Mesenchymal stem cell (in vitro differentiated cells and primary cell): ENCODE measurements around the gene HCRTR1.

Source experiments
- DNase-seq: peaks from one replicate; pipeline ENCODE4 v3.0.0-alpha.2; 2013
- H2AFZ ChIP-seq: one replicate; pipeline ENCODE4 v1.6.1; 2013; ENCODE audit warnings: low read depth, mild to moderate bottlenecking, control low read depth, inconsistent platforms, low read length, moderate library complexity
- H2AK5ac ChIP-seq: 2 replicates; pipeline ENCODE4 v1.6.1; 2013; ENCODE audit warnings: low read length, moderate library complexity, mild to moderate bottlenecking, inconsistent platforms; ENCODE audit not compliant: severe bottlenecking
- H2BK120ac ChIP-seq: one replicate; pipeline ENCODE4 v1.6.1; 2013; ENCODE audit warnings: low read depth, mild to moderate bottlenecking, inconsistent platforms, low read length, moderate library complexity
- H2BK12ac ChIP-seq, 2 experiments: one replicate each; pipeline ENCODE4 v1.6.1; 2013; ENCODE audit warnings: inconsistent platforms in 2 of 2, low read length in 2 of 2, mild to moderate bottlenecking in 2 of 2, moderate library complexity in 2 of 2, control low read depth in 1 of 2
- H2BK15ac ChIP-seq: one replicate; pipeline ENCODE4 v1.6.1; 2013; ENCODE audit warnings: mild to moderate bottlenecking, low read depth, inconsistent platforms; ENCODE audit not compliant: poor library complexity, severe bottlenecking
- H2BK5ac ChIP-seq: 2 replicates; pipeline ENCODE4 v1.6.1; 2013; ENCODE audit warnings: low read depth, mild to moderate bottlenecking, low read length, control low read depth, inconsistent platforms; ENCODE audit not compliant: poor library complexity, severe bottlenecking
- H3K14ac ChIP-seq, 2 experiments: one replicate each; pipeline ENCODE4 v1.6.1; 2013; ENCODE audit warnings: inconsistent platforms in 2 of 2, low read length in 2 of 2, control low read depth in 1 of 2, mild to moderate bottlenecking in 1 of 2, moderate library complexity in 1 of 2
- H3K18ac ChIP-seq, 2 experiments: one replicate each; pipeline ENCODE4 v1.6.1; 2013; ENCODE audit warnings: inconsistent platforms in 2 of 2, low read length in 2 of 2, control low read depth in 1 of 2, low read depth in 1 of 2, mild to moderate bottlenecking in 1 of 2
- H3K23ac ChIP-seq, 2 experiments: one replicate each; pipeline ENCODE4 v1.6.1; 2013; ENCODE audit warnings: inconsistent platforms in 2 of 2, low read length in 2 of 2, mild to moderate bottlenecking in 2 of 2, moderate library complexity in 2 of 2, control low read depth in 1 of 2
- H3K27ac ChIP-seq: 2 replicates; pipeline ENCODE4 v1.5.1; 2013; ENCODE audit warnings: mild to moderate bottlenecking, moderate library complexity, low read length, control low read depth, inconsistent platforms; ENCODE audit not compliant: poor library complexity, severe bottlenecking
- H3K27me3 ChIP-seq, 2 experiments: 2 replicates each; pipeline versions ENCODE4 v1.6.1 to v1.7.0; 2013; ENCODE audit warnings: low read length in 2 of 2, mild to moderate bottlenecking in 2 of 2, moderate library complexity in 2 of 2, control low read depth in 1 of 2, inconsistent platforms in 1 of 2; ENCODE audit not compliant: control insufficient read depth in 1 of 2, insufficient read depth in 1 of 2
- H3K36me3 ChIP-seq, 2 experiments: 2 replicates each; pipeline versions ENCODE4 v1.6.1 to v1.7.0; 2013; ENCODE audit warnings: low read length in 2 of 2, control low read depth in 1 of 2, inconsistent platforms in 1 of 2, low read depth in 1 of 2, mild to moderate bottlenecking in 1 of 2; ENCODE audit not compliant: insufficient read depth in 2 of 2, control insufficient read depth in 1 of 2
- H3K4ac ChIP-seq, 2 experiments: one replicate each; pipeline ENCODE4 v1.6.1; 2013; ENCODE audit warnings: inconsistent platforms in 2 of 2, low read length in 2 of 2, mild to moderate bottlenecking in 2 of 2, moderate library complexity in 2 of 2, control low read depth in 1 of 2, low read depth in 1 of 2
- H3K4me1 ChIP-seq: 2 replicates; pipeline ENCODE4 v1.6.1; 2013; ENCODE audit warnings: low read depth, low read length, control low read depth; ENCODE audit not compliant: control insufficient read depth, insufficient read depth
- H3K4me2 ChIP-seq: 2 replicates; pipeline ENCODE4 v1.6.1; 2013; ENCODE audit warnings: low read length, mild to moderate bottlenecking, inconsistent platforms; ENCODE audit not compliant: poor library complexity, severe bottlenecking
- H3K4me3 ChIP-seq, 2 experiments: 2 replicates each; pipeline versions ENCODE4 v1.5.1 to v1.7.0; 2013; ENCODE audit warnings: low read length in 2 of 2, mild to moderate bottlenecking in 2 of 2, control low read depth in 1 of 2, low read depth in 1 of 2; ENCODE audit not compliant: insufficient read depth in 1 of 2
- H3K79me1 ChIP-seq: replicated peaks from 2 replicates; pipeline ENCODE4 v1.6.1; 2013; ENCODE audit warnings: mild to moderate bottlenecking, control low read depth, low read length, inconsistent platforms; ENCODE audit not compliant: poor library complexity, severe bottlenecking
- H3K9ac ChIP-seq: 2 replicates; pipeline ENCODE4 v1.7.0; 2013; ENCODE audit warnings: mild to moderate bottlenecking, low read length, moderate library complexity
- H3K9me3 ChIP-seq: 2 replicates; pipeline ENCODE4 v1.7.0; 2013; ENCODE audit warnings: mild to moderate bottlenecking, low read length; ENCODE audit not compliant: control insufficient read depth
- H4K8ac ChIP-seq: one replicate; pipeline ENCODE4 v1.6.1; 2013; ENCODE audit warnings: inconsistent platforms, mild to moderate bottlenecking, low read length, moderate library complexity
- H4K91ac ChIP-seq: one replicate; pipeline ENCODE4 v1.6.1; 2013; ENCODE audit warnings: mild to moderate bottlenecking, low read length, inconsistent platforms
- WGBS: methylation state at CpG from one replicate; pipeline ENCODE4 v1.1.7; 2013; ENCODE audit warnings: mixed read lengths; 5-methylcytosine and 5-hydroxymethylcytosine counted together

Gene HCRTR1

GRCh38 chr1:31664528-31664927, 47.0 kb downstream of the HCRTR1 start:
- 83% methylated on average over 9 of the region's 9 CpGs for WGBS
- Histone ChIP-seq H3K4ac (no peak overlapping the region), H3K4me1 (peaks cover 16% of the 10 kb centered on the region), H2BK15ac (no peak overlapping the region), H3K27ac (no peak overlapping the region), H3K14ac (no peak overlapping the region), H3K4me2 (no peak overlapping the region), H3K27me3 (no peaks in the 10 kb centered on the region), H3K23ac (no peak overlapping the region), H2BK120ac (no peak overlapping the region), H3K9ac (no peak overlapping the region), H3K9me3 (no peaks in the 10 kb centered on the region), H2AFZ (no peak overlapping the region), H3K36me3 (peaks cover 29 to 66% of the 10 kb centered on the region in 2 experiments), H3K79me1 (no peaks in the 10 kb centered on the region), H3K4me3 (no peak overlapping the region), H4K91ac (no peak overlapping the region), H4K8ac (no peak overlapping the region), H2BK5ac (no peak overlapping the region), H2BK12ac (peak overlapping the region in 1 of 2 experiments; percentile 48), H2AK5ac (no peak overlapping the region), H3K18ac (no peak overlapping the region)
- no peak for DNase-seq

GRCh38 chr1:31665234-31665878, 47.9 kb downstream of the HCRTR1 start:
- H3K4me2 ChIP-seq, result no peak overlapping the region
- H3K9me3 ChIP-seq, result no peaks in the 10 kb centered on the region
- peaks cover 23% of the 10 kb centered on the region for H3K4me1 ChIP-seq
- H3K36me3 ChIP-seq, result peaks cover 29 to 64% of the 10 kb centered on the region in 2 experiments
- H3K79me1 ChIP-seq, result no peaks in the 10 kb centered on the region
- no peak overlapping the region for H2AK5ac ChIP-seq
- H2BK15ac ChIP-seq, result no peak overlapping the region
- H3K14ac ChIP-seq, result no peak overlapping the region
- H4K8ac ChIP-seq, result no peak overlapping the region
- no peak overlapping the region for H3K4ac ChIP-seq
- no peak overlapping the region for H3K23ac ChIP-seq
- no peak overlapping the region for H3K27ac ChIP-seq
- no peak overlapping the region for H3K18ac ChIP-seq
- H2BK12ac ChIP-seq, result no peak overlapping the region
- 92% methylated on average over 6 of the region's 7 CpGs for WGBS
- no peaks in the 10 kb centered on the region for H3K27me3 ChIP-seq
- H2BK120ac ChIP-seq, result no peak overlapping the region
- H4K91ac ChIP-seq, result peak overlapping the region; percentile 18
- no peak overlapping the region for H2BK5ac ChIP-seq
- no peak overlapping the region for H3K4me3 ChIP-seq
- no peak overlapping the region for H2AFZ ChIP-seq
- H3K9ac ChIP-seq, result no peak overlapping the region
- no peak for DNase-seq

GRCh38 chr1:31666263-31666963, 48.9 kb downstream of the HCRTR1 start:
- H2BK15ac ChIP-seq, result peak overlapping the region; percentile 38
- peak overlapping the region; percentile 50 to 54 for H3K4ac ChIP-seq
- no peak overlapping the region for H3K18ac ChIP-seq
- H3K9me3 ChIP-seq, result no peaks in the 10 kb centered on the region
- H2BK120ac ChIP-seq, result no peak overlapping the region
- peak overlapping the region; percentile 37 to 38 for H2BK12ac ChIP-seq
- peaks cover 27 to 62% of the 10 kb centered on the region in 2 experiments for H3K36me3 ChIP-seq
- peak overlapping the region; percentile 7 for H2AFZ ChIP-seq
- no peaks in the 10 kb centered on the region for H3K79me1 ChIP-seq
- no peak overlapping the region for H3K23ac ChIP-seq
- peak overlapping the region; percentile 23 for H3K9ac ChIP-seq
- H3K27me3 ChIP-seq, result no peaks in the 10 kb centered on the region
- peak; percentile 39 for DNase-seq
- no peak overlapping the region for H4K8ac ChIP-seq
- H3K4me1 ChIP-seq, result peaks cover 25% of the 10 kb centered on the region
- WGBS, result 74% methylated on average over 10 of the region's 10 CpGs
- no peak overlapping the region for H2BK5ac ChIP-seq
- H4K91ac ChIP-seq, result peak overlapping the region; percentile 36
- no peak overlapping the region for H3K4me3 ChIP-seq
- no peak overlapping the region for H3K4me2 ChIP-seq
- no peak overlapping the region for H3K27ac ChIP-seq
- peak overlapping the region; percentile 24 for H2AK5ac ChIP-seq
- H3K14ac ChIP-seq, result peak overlapping the region in 1 of 2 experiments; percentile 22

- WGBS, result 91% methylated on average over 19 of the region's 19 CpGs
- H3K9ac ChIP-seq, result peak overlapping the region; percentile 23
- no peak overlapping the region for H3K18ac ChIP-seq
- H3K27ac ChIP-seq, result no peak overlapping the region
- no peak overlapping the region for H2BK120ac ChIP-seq
- H2AFZ ChIP-seq, result no peak overlapping the region
- no peak overlapping the region for H3K4me3 ChIP-seq
- no peaks in the 10 kb centered on the region for H3K27me3 ChIP-seq
- no peak overlapping the region for H2BK12ac ChIP-seq
- H4K91ac ChIP-seq, result no peak overlapping the region
- H3K79me1 ChIP-seq, result no peaks in the 10 kb centered on the region
- H4K8ac ChIP-seq, result no peak overlapping the region
- peaks cover 25% of the 10 kb centered on the region for H3K4me1 ChIP-seq
- H3K4ac ChIP-seq, result peak overlapping the region in 1 of 2 experiments; percentile 57
- peak overlapping the region in 1 of 2 experiments; percentile 63 for H3K14ac ChIP-seq
- H2BK15ac ChIP-seq, result no peak overlapping the region
- no peak overlapping the region for H3K4me2 ChIP-seq
- no peak for DNase-seq
- H3K23ac ChIP-seq, result no peak overlapping the region
- peak overlapping the region; percentile 23 for H2AK5ac ChIP-seq
- H2BK5ac ChIP-seq, result no peak overlapping the region
- H3K36me3 ChIP-seq, result peaks cover 30 to 67% of the 10 kb centered on the region in 2 experiments
- no peaks in the 10 kb centered on the region for H3K9me3 ChIP-seq
Observed at GRCh38 chr1:31667065-31667785, 49.7 kb downstream of the HCRTR1 start.
